ENCODE data around the gene CTLA4.
A peak's percentile ranks its signal among the peaks of the same experiment; 100 is the strongest.

CTLA4 gene

GRCh38 chr2:203908066-203908796 lies 40.7 kb downstream of the CTLA4 start:
- no peak for TF ChIP-seq CTCF (conservative IDR thresholded peaks at IDR 0.05; ENCODE audit: low read depth, low read length)
- no peak for DNase-seq (ENCODE audit: low read depth)
- no peak overlapping the region for H3K4me3 ChIP-seq (ENCODE audit: low read depth, low read length)

GRCh38 chr2:203908797-203909185 lies 41.2 kb downstream of the CTLA4 start:
- H3K4me3 ChIP-seq (ENCODE audit: low read depth, low read length), result no peak overlapping the region
- no peak for DNase-seq (ENCODE audit: low read depth)
- TF ChIP-seq CTCF (conservative IDR thresholded peaks at IDR 0.05; ENCODE audit: low read depth, low read length), result no peak

- H3K4me3 ChIP-seq (ENCODE audit: low read depth, low read length), result peak overlapping the region; percentile 38
- peak; percentile 81 for TF ChIP-seq CTCF (conservative IDR thresholded peaks at IDR 0.05; ENCODE audit: low read depth, low read length)
- peak; percentile 86 for DNase-seq (ENCODE audit: low read depth)
These were observed 41.8 kb downstream of the CTLA4 start for GRCh38 chr2:203909261-203909967.

- no peak for DNase-seq (ENCODE audit: low read depth)
- H3K4me3 ChIP-seq (ENCODE audit: low read depth, low read length), result no peak overlapping the region
These were observed 42.4 kb downstream of the CTLA4 start for GRCh38 chr2:203909974-203910373.

GRCh38 chr2:203913947-203914346 lies 46.4 kb downstream of the CTLA4 start:
- no peak overlapping the region for H3K4me3 ChIP-seq (ENCODE audit: low read depth, low read length)
- no peak for DNase-seq (ENCODE audit: low read depth)
- no peak for TF ChIP-seq CTCF (conservative IDR thresholded peaks at IDR 0.05; ENCODE audit: low read depth, low read length)

More at GRCh38 chr2:203909974-203910373, 42.4 kb downstream of the CTLA4 start:
- no peak for TF ChIP-seq CTCF (conservative IDR thresholded peaks at IDR 0.05; ENCODE audit: low read depth, low read length)

GRCh38 chr2:203914546-203915182 lies 47.1 kb downstream of the CTLA4 start:
- no peak overlapping the region for H3K4me3 ChIP-seq (ENCODE audit: low read depth, low read length)
- TF ChIP-seq CTCF (conservative IDR thresholded peaks at IDR 0.05; ENCODE audit: low read depth, low read length), result no peak
- DNase-seq (ENCODE audit: low read depth), result peak; percentile 36

Measured in choroid plexus epithelial cell (primary cell).